Aorta (tissue), 5 donors: ENCODE data around the gene LUZP2. TPM values are rescaled to one million over a fixed set of nuclear protein-coding genes. Genes with fewer than 3 reads are reported as not detected.

Experiments
- ATAC-seq: fragments of 200-7000 bp; cut with Tn5 transposase; one replicate; pipeline ENCODE4 v1.9.1; 2022; ENCODE audit warnings: moderate library complexity; ENCODE audit not compliant: low FRiP score
- DNase-seq, 2 donors: peaks; one replicate each; pipeline ENCODE4 v3.0.0-alpha.2; 2020
- H3K27ac ChIP-seq, 2 donors: one replicate each; pipeline ENCODE4 v1.5.1; 2013; ENCODE audit warnings: low read length in 2 of 2, mild to moderate bottlenecking in 2 of 2, moderate library complexity in 2 of 2, control low read depth in 1 of 2, inconsistent platforms in 1 of 2, low read depth in 1 of 2
- H3K27me3 ChIP-seq, 2 donors: one replicate each; pipeline ENCODE4 v1.6.1; 2013; ENCODE audit warnings: control low read depth in 1 of 2, low read length in 1 of 2, mild to moderate bottlenecking in 1 of 2, moderate library complexity in 1 of 2; ENCODE audit not compliant: insufficient read depth in 2 of 2, control insufficient read depth in 1 of 2
- H3K36me3 ChIP-seq, 2 donors: one replicate each; pipeline ENCODE4 v1.6.1; 2013; ENCODE audit warnings: control low read depth in 1 of 2, low read length in 1 of 2, mild to moderate bottlenecking in 1 of 2; ENCODE audit not compliant: insufficient read depth in 2 of 2, control insufficient read depth in 1 of 2
- H3K4me1 ChIP-seq, 2 donors: one replicate each; pipeline ENCODE4 v1.6.1; 2013; ENCODE audit warnings: low read length in 2 of 2, control low read depth in 1 of 2, mild to moderate bottlenecking in 1 of 2, moderate library complexity in 1 of 2; ENCODE audit not compliant: insufficient read depth in 2 of 2, control insufficient read depth in 1 of 2
- H3K4me3 ChIP-seq, 2 donors: one replicate each; pipeline ENCODE4 v1.5.1; 2013; ENCODE audit warnings: low read length in 2 of 2, control low read depth in 1 of 2, mild to moderate bottlenecking in 1 of 2
- H3K9me3 ChIP-seq: one replicate; pipeline ENCODE4 v1.6.1; 2013; ENCODE audit warnings: mild to moderate bottlenecking, low read length; ENCODE audit not compliant: control insufficient read depth
- WGBS, 2 donors: extraction: QIAGEN DNeasy Blood & Tissue Kit; methylation state at CpG; one replicate each; pipeline ENCODE4 v1.1.7; 2013; 5-methylcytosine and 5-hydroxymethylcytosine counted together
- intact Hi-C, 2 donors: fragments of 100-400 bp; cut with DNase I; formaldehyde crosslinking; loops; one replicate each; pipeline versions ENCODE4 v1.14.2 to v1.15.0; 2022
- polyA plus RNA-seq, 2 donors: library from polyadenylated mRNA; stranded (reverse); fragments of 200-250 nt; gene quantifications; one replicate each; pipeline ENCODE4 v1.2.3, GENCODE V29; 2013
- total RNA-seq, 2 donors: library from RNA; stranded (reverse); fragmentation: NEBNext Ultra II Directional; extraction: Animal tissue kit (Norgen Biotek cat#: 25700); gene quantifications; one replicate each; pipeline ENCODE4 v1.2.1, GENCODE V29; 2021
- donor health status: healthy with polysubstance abuse.
- donor health status: Bipolar disorder and iron deficiency.
- donor health status: DM: no; HTN: no; CAD: no.
- donor health status: DM: no; HTN: no; CAD: no.
- donor health status: DM: yes; HTN: yes; CAD: no.

The LUZP2 gene
- total and polyA plus RNA-seq, 4 donors, result 0.15 to 0.50 TPM; not detected in 2

GRCh38 chr11:24524156-24524555 lies 27.3 kb downstream of the LUZP2 start:
- no peaks in the 10 kb centered on the region for H3K9me3 ChIP-seq
- no peaks in the 10 kb centered on the region for H3K4me1 ChIP-seq
- no peaks in the 10 kb centered on the region for H3K27me3 ChIP-seq
- no peak overlapping the region for H3K4me3 ChIP-seq
- H3K27ac ChIP-seq, result no peak overlapping the region
- 50 to 52% methylated on average over 3 of the region's 3 CpGs for WGBS, 2 donors
- no peak for ATAC-seq
- intact Hi-C loops, result no loop called here
- no peaks in the 10 kb centered on the region for H3K36me3 ChIP-seq
- no peak for DNase-seq

DNA sequence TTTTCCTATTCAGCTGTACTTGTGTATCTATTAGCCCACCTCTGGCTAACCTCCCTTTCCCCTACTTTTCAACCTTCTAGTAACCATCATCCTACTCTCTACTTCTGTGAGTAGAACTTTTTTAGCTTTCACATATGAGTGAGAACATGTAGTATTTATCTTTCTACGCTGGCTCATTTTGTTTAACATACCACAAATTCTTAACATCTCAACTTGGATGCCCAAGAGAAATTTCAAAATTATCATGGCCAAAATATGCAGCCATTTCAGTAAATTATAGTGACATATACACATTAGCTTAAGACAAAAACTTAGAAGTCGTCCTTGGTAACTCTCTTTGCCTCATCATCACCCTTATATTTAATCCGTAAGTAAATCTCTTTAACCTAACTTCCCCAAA lies 34.7 kb downstream of the LUZP2 start:
- no peaks in the 10 kb centered on the region for H3K27me3 ChIP-seq
- WGBS, 2 donors, result 21 to 22% methylated on average over 3 of the region's 3 CpGs
- no peaks in the 10 kb centered on the region for H3K36me3 ChIP-seq
- no peak overlapping the region for H3K27ac ChIP-seq
- H3K4me1 ChIP-seq, result no peaks in the 10 kb centered on the region
- intact Hi-C loops, result no loop called here
- H3K4me3 ChIP-seq, result no peak overlapping the region
- ATAC-seq, result no peak
- no peak for DNase-seq
- no peaks in the 10 kb centered on the region for H3K9me3 ChIP-seq

- WGBS, 2 donors, result 75 to 83% methylated on average over 3 of the region's 3 CpGs
These were observed 46.9 kb downstream of the LUZP2 start for GRCh38 chr11:24543771-24544170.

GRCh38 chr11:24556693-24557092 lies 59.8 kb downstream of the LUZP2 start:
- WGBS, 2 donors, result 83 to 84% methylated on average over 3 of the region's 3 CpGs
- H3K27ac ChIP-seq, result no peak overlapping the region
- H3K4me3 ChIP-seq, result no peak overlapping the region
- DNase-seq, result no peak
- ATAC-seq, result no peak
- H3K9me3 ChIP-seq, result no peaks in the 10 kb centered on the region
- no peaks in the 10 kb centered on the region for H3K36me3 ChIP-seq
- no peaks in the 10 kb centered on the region for H3K27me3 ChIP-seq
- no peaks in the 10 kb centered on the region for H3K4me1 ChIP-seq
- intact Hi-C loops, result no loop called here

More at GRCh38 chr11:24543771-24544170, 46.9 kb downstream of the LUZP2 start:
- Histone ChIP-seq H3K27me3 (no peaks in the 10 kb centered on the region), H3K27ac (no peak overlapping the region), H3K4me1 (no peaks in the 10 kb centered on the region), H3K9me3 (no peaks in the 10 kb centered on the region), H3K4me3 (no peak overlapping the region), H3K36me3 (no peaks in the 10 kb centered on the region)
- ATAC-seq (no peak), DNase-seq (no peak)
- intact Hi-C loops, result no loop called here

- H3K4me1 ChIP-seq, result no peaks in the 10 kb centered on the region
- ATAC-seq, result no peak
- no peaks in the 10 kb centered on the region for H3K36me3 ChIP-seq
These were observed 62.5 kb downstream of the LUZP2 start for GRCh38 chr11:24559315-24559714.

DNA sequence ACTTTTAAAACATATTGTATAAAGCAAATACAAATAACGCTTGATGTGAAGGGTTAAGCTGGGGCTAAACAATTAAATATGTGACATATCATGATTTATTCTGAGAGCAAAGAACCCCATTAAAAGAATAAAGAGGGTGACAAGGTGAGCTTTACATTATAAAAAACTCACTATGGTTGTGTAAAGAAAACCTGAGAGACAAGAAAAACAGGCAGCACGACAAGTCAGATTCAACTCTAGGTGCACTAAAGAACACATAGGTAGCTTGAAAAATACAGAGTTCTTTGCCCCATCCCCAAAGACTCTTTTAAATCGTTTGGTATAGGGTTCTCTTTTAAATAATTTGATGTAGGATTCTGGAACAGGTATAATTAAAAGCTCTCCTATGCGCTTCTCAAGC lies 63.5 kb downstream of the LUZP2 start:
- H3K4me3 ChIP-seq, result no peak overlapping the region
- intact Hi-C loops, result no loop called here

More at GRCh38 chr11:24559315-24559714, 62.5 kb downstream of the LUZP2 start:
- no peak for DNase-seq
- no peak overlapping the region for H3K4me3 ChIP-seq
- intact Hi-C loops, result no loop called here
- H3K27me3 ChIP-seq, result no peaks in the 10 kb centered on the region
- H3K9me3 ChIP-seq, result no peaks in the 10 kb centered on the region
- H3K27ac ChIP-seq, result no peak overlapping the region

GRCh38 chr11:24567380-24567779 lies 70.5 kb downstream of the LUZP2 start:
- Histone ChIP-seq H3K27me3 (no peaks in the 10 kb centered on the region), H3K4me1 (no peaks in the 10 kb centered on the region), H3K27ac (no peak overlapping the region), H3K9me3 (no peaks in the 10 kb centered on the region), H3K4me3 (no peak overlapping the region), H3K36me3 (no peaks in the 10 kb centered on the region)
- DNase-seq (no peak), ATAC-seq (no peak)
- intact Hi-C loops, result no loop called here

More for the DNA sequence above, 63.5 kb downstream of the LUZP2 start:
- DNase-seq, result no peak
- 75 to 82% methylated on average over 4 of the region's 4 CpGs for WGBS, 2 donors
- Histone ChIP-seq H3K4me1 (no peaks in the 10 kb centered on the region), H3K36me3 (no peaks in the 10 kb centered on the region), H3K27me3 (no peaks in the 10 kb centered on the region), H3K9me3 (no peaks in the 10 kb centered on the region), H3K27ac (no peak overlapping the region)
- ATAC-seq, result no peak

DNA sequence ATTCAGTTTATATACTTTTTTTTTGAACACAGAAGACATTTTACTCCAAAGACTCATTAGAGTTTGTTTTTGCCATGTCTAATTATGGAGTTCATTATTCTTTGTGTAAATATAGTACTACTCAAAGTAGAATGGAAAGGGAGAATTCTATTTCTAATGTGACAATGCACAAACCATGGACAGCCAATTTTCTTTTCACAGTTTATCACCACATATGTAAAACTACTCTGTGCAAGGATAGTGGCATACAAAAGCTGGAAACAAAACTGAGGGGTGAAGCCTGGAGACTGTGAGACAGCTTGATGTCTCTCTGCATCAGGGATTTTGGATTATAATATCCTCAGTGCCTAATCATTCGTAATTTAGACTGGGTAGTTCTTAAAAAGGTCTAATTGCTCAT lies 75.5 kb downstream of the LUZP2 start:
- Histone ChIP-seq H3K4me3 (no peak overlapping the region), H3K27ac (no peak overlapping the region), H3K9me3 (no peaks in the 10 kb centered on the region), H3K27me3 (no peaks in the 10 kb centered on the region), H3K36me3 (no peaks in the 10 kb centered on the region), H3K4me1 (no peaks in the 10 kb centered on the region)
- WGBS, 2 donors, result 92% methylated on average over 1 of the region's 1 CpG
- DNase-seq (no peak), ATAC-seq (no peak)
- intact Hi-C loops, result no loop called here

GRCh38 chr11:24574461-24574860 lies 77.6 kb downstream of the LUZP2 start:
- Histone ChIP-seq H3K9me3 (no peaks in the 10 kb centered on the region), H3K4me3 (no peak overlapping the region), H3K27ac (no peak overlapping the region), H3K4me1 (no peaks in the 10 kb centered on the region), H3K27me3 (no peaks in the 10 kb centered on the region), H3K36me3 (no peaks in the 10 kb centered on the region)
- no peak for ATAC-seq
- DNase-seq, result no peak
- WGBS, 2 donors, result 70 to 76% methylated on average over 1 of the region's 1 CpG
- intact Hi-C loops, result no loop called here
